ENCODE data around the gene RAB5IF. TPM values are rescaled to one million over a fixed set of nuclear protein-coding genes. Genes with fewer than 3 reads are reported as not detected.

RAB5IF gene
- total and polyA plus RNA-seq, 2 of the 4 experiments (the other 2 are of a cell fraction), result 74.0 to 93.1 TPM

DNA sequence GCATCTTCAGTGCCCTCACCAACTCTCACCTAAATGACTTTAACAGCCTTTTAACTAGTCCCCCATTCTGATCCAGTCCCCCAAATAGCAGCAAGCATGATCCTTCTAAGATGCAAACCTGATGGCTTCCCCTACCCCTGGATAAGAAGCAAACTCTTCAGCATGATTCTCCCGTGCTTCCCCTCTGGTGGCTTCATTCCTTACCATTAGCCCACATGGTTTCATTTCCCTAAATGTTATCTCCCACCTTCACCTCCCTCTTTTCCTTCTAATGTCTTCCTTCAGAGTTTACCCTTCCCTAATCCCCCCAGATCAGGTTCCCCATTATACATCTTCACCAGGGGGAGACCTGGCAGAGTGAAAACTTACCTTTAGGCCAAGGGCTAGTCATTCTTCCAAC, 4.0 kb upstream of the RAB5IF start:
- no peak overlapping the region for H3K23ac ChIP-seq (ENCODE audit: low read depth, low read length)
- H2AFZ ChIP-seq (replicated peaks; ENCODE audit: low read length, poor library complexity), result no peak overlapping the region
- intact Hi-C loops (cut with micrococcal nuclease) (no loop called here), dilution Hi-C loops (cut with HindIII; ENCODE audit: low sequenced_read_pairs, unreplicated experiment) (no loop called here), in situ Hi-C loops (cut with MboI; ENCODE audit: low sequenced_read_pairs) (no loop called here)
- H3K27me3 ChIP-seq (ENCODE audit: control insufficient read depth, insufficient read depth, low read length), result no peaks in the 10 kb centered on the region
- peaks cover 5% of the 10 kb centered on the region; the same call in 1 of the 2 replicates for H3K9me1 ChIP-seq (ENCODE audit: insufficient read depth, low read length)
- no peak overlapping the region for H3K27ac ChIP-seq (ENCODE audit: insufficient read depth, low read length)
- H3K4me2 ChIP-seq (ENCODE audit: low read depth, low read length), result no peak overlapping the region
- ChIA-PET POLR2A (ENCODE audit: unreplicated experiment) (no interaction called here), CTCF (interaction anchor here (0.6 kb wide), 1 partner anchor 159 kb away, joined by 4 read pairs; no protein-coding TSS in a partner anchor)
- no peaks in the 10 kb centered on the region for H3K9me3 ChIP-seq (ENCODE audit: control insufficient read depth, insufficient read depth, low read length)
- no peak overlapping the region for H3K18ac ChIP-seq (ENCODE audit: low read depth, low read length)
- no peak for TF ChIP-seq RAD21 (IDR thresholded peaks at IDR 0.05; ENCODE audit: low read length)
- TF ChIP-seq NFE2L2 (IDR thresholded peaks at IDR 0.05; ENCODE audit: low read depth, low read length), result no peak
- TF ChIP-seq, protein P1, sequence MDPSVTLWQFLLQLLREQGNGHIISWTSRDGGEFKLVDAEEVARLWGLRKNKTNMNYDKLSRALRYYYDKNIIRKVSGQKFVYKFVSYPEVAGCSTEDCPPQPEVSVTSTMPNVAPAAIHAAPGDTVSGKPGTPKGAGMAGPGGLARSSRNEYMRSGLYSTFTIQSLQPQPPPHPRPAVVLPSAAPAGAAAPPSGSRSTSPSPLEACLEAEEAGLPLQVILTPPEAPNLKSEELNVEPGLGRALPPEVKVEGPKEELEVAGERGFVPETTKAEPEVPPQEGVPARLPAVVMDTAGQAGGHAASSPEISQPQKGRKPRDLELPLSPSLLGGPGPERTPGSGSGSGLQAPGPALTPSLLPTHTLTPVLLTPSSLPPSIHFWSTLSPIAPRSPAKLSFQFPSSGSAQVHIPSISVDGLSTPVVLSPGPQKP (IDR thresholded peaks at IDR 0.05; ENCODE audit: borderline replicate concordance, low read depth, low read length), result no peak
- no peak for TF ChIP-seq RCOR1 (IDR thresholded peaks at IDR 0.05; ENCODE audit: insufficient replicate concordance, low read length)
- no peak for TF ChIP-seq MXI1 (IDR thresholded peaks at IDR 0.05; ENCODE audit: borderline replicate concordance, low read depth, low read length)
- no peak for TF ChIP-seq SMC3 (IDR thresholded peaks at IDR 0.05; ENCODE audit: low read depth, low read length)
- TF ChIP-seq MAZ (IDR thresholded peaks at IDR 0.05; ENCODE audit: borderline replicate concordance, low read depth, low read length), result no peak
- no peak for TF ChIP-seq CTCF (conservative IDR thresholded peaks at IDR 0.05; ENCODE audit: low read depth, low read length)
- no peak for TF ChIP-seq FOS (IDR thresholded peaks at IDR 0.05; ENCODE audit: low read depth, low read length)
- TF ChIP-seq CHD1 (IDR thresholded peaks at IDR 0.05; ENCODE audit: low read depth, low read length), result no peak
- TF ChIP-seq CEBPB (IDR thresholded peaks at IDR 0.05; ENCODE audit: low read depth, low read length), result no peak
- TF ChIP-seq RFX5 (IDR thresholded peaks at IDR 0.05; ENCODE audit: low read depth, low read length), result no peak
- no peak for TF ChIP-seq MAFK (IDR thresholded peaks at IDR 0.05; ENCODE audit: low read depth, low read length)
- TF ChIP-seq BHLHE40 (IDR thresholded peaks at IDR 0.05; ENCODE audit: low read depth, low read length), result no peak
- TF ChIP-seq POLR2A (IDR thresholded peaks at IDR 0.05; ENCODE audit: low read depth, low read length), result no peak
- TF ChIP-seq, protein P2, sequence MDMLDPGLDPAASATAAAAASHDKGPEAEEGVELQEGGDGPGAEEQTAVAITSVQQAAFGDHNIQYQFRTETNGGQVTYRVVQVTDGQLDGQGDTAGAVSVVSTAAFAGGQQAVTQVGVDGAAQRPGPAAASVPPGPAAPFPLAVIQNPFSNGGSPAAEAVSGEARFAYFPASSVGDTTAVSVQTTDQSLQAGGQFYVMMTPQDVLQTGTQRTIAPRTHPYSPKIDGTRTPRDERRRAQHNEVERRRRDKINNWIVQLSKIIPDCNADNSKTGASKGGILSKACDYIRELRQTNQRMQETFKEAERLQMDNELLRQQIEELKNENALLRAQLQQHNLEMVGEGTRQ (IDR thresholded peaks at IDR 0.05; ENCODE audit: low read depth, low read length), result no peak
- H3K56ac ChIP-seq (ENCODE audit: extremely low read depth, insufficient read depth, low read length), result no peak overlapping the region
- ATAC-seq (ENCODE audit: low read depth), result no peak
- peaks cover 9% of the 10 kb centered on the region; the same call in 1 of the 2 replicates for H3K4me1 ChIP-seq (ENCODE audit: control insufficient read depth, insufficient read depth, low read length)
- no peak overlapping the region for H2BK120ac ChIP-seq (ENCODE audit: low read depth, low read length)
- H3K4me3 ChIP-seq (ENCODE audit: insufficient read depth, low read depth, low read length), result no peak overlapping the region
- H4K5ac ChIP-seq (ENCODE audit: low read depth, low read length), result no peak overlapping the region
- no peak for DNase-seq
- no peak overlapping the region for H4K91ac ChIP-seq (ENCODE audit: insufficient read depth, low read depth, low read length)
- H2BK15ac ChIP-seq (ENCODE audit: low read depth, low read length), result no peak overlapping the region
- BruUV-seq (replicated peaks), result no TSS peak
- H2BK5ac ChIP-seq (ENCODE audit: low read depth, low read length, poor library complexity, severe bottlenecking), result no peak overlapping the region
- H2AK5ac ChIP-seq (ENCODE audit: low read depth, low read length), result no peak overlapping the region
- no peak overlapping the region for H3K14ac ChIP-seq (replicated peaks; ENCODE audit: low read depth, low read length)
- 0 out of 4 replicates have a peak, but pooled peaks cover 0 to 10% of the 10 kb centered on the region in 2 experiments for H3K79me1 ChIP-seq (ENCODE audit: low read depth in 1 of 2, low read length in 2 of 2)
- no peak overlapping the region for H2AK9ac ChIP-seq (replicated peaks; ENCODE audit: low read depth, low read length, poor library complexity)
- WGBS, 2 experiments (ENCODE audit: extremely low coverage in 2 of 2, insufficient read length in 1 of 2), result 40% methylated on average over 1 of the region's 1 CpG; no CpG with 5 or more reads in 1 of the 2 experiments
- H3K9ac ChIP-seq (ENCODE audit: low read depth, low read length), result no peak overlapping the region
- H3K4ac ChIP-seq (ENCODE audit: low read depth, low read length), result no peak overlapping the region
- H2BK20ac ChIP-seq (ENCODE audit: low read depth, low read length), result no peak overlapping the region
- H3K36me3 ChIP-seq (ENCODE audit: control insufficient read depth, insufficient read depth, low read length), result no peaks in the 10 kb centered on the region
- no peak overlapping the region for H4K8ac ChIP-seq (ENCODE audit: low read depth in 2 of 2, low read length in 2 of 2)
- peaks cover 5% of the 10 kb centered on the region; the same call in 1 of the 2 replicates for H4K20me1 ChIP-seq (ENCODE audit: insufficient read depth, low read length)
